Smooth muscle cell (in vitro differentiated cells): ENCODE data around the gene CASP10. TPM values are rescaled to one million over a fixed set of nuclear protein-coding genes. Genes with fewer than 3 reads are reported as not detected.
"Not testable (repeated sequence)": the region's sequence is repeated elsewhere in the genome, so short reads cannot be mapped to it uniquely, and the experiment has no call there.

Experiments used
- DNase-seq: peaks from one replicate; lab custom pipeline; 2025; ENCODE audit not compliant: unreplicated experiment; lab: John Stamatoyannopoulos, UW
- H2AFZ ChIP-seq: fragments of 200-600 bp; sonication (generic); 2 replicates; pipeline ENCODE4 v1.6.0; 2016; ENCODE audit warnings: antibody characterized with exemption, low read depth, mild to moderate bottlenecking
- H3F3A ChIP-seq: fragments of 200-600 bp; sonication (generic); 2 replicates; pipeline ENCODE4 v1.6.0; 2017; ENCODE audit warnings: antibody characterized with exemption, low read depth
- H3K27ac ChIP-seq: fragments of 200-600 bp; sonication (generic); 2 replicates; pipeline ENCODE4 v1.5.1; 2016; ENCODE audit warnings: low read depth, mild to moderate bottlenecking
- H3K27me3 ChIP-seq: fragments of 200-600 bp; sonication (generic); 2 replicates; pipeline ENCODE4 v1.6.1; 2016; ENCODE audit warnings: low read depth, mild to moderate bottlenecking
- H3K36me3 ChIP-seq: fragments of 200-600 bp; sonication (generic); 2 replicates; pipeline ENCODE4 v1.5.1; 2016; ENCODE audit warnings: low read depth
- H3K4me1 ChIP-seq: fragments of 200-600 bp; sonication (generic); 2 replicates; pipeline ENCODE4 v1.5.1; 2016; ENCODE audit warnings: low read depth
- H3K4me2 ChIP-seq: fragments of 200-600 bp; sonication (generic); 2 replicates; pipeline ENCODE4 v1.6.0; 2016; ENCODE audit warnings: mild to moderate bottlenecking
- H3K4me3 ChIP-seq: fragments of 200-600 bp; sonication (generic); 2 replicates; pipeline ENCODE4 v1.5.1; 2016; ENCODE audit warnings: mild to moderate bottlenecking
- H3K79me2 ChIP-seq: fragments of 200-600 bp; sonication (generic); 2 replicates; pipeline ENCODE4 v1.6.0; 2016; ENCODE audit warnings: low read depth, mild to moderate bottlenecking
- H3K9ac ChIP-seq: fragments of 200-600 bp; sonication (generic); 2 replicates; pipeline ENCODE4 v1.6.0; 2016; ENCODE audit warnings: low read depth
- H3K9me3 ChIP-seq: fragments of 200-600 bp; sonication (generic); replicated peaks from 2 replicates; pipeline ENCODE4 v1.5.1; 2016; ENCODE audit warnings: low read depth
- H4K20me1 ChIP-seq: fragments of 200-600 bp; sonication (generic); 2 replicates; pipeline ENCODE4 v1.6.0; 2016; ENCODE audit warnings: low read depth
- WGBS: methylation state at CpG from one replicate; pipeline ENCODE4 v1.1.7; 2016; ENCODE audit warnings: low lambda C conversion rate; 5-methylcytosine and 5-hydroxymethylcytosine counted together
- polyA plus RNA-seq: library from polyadenylated mRNA; unstranded; fragments of >200 nt; fragmentation: Nextera tagmentation; extraction: Ambion mirVana; gene quantifications from 2 replicates; pipeline ENCODE4 v1.2.1, GENCODE V29; 2016
- total RNA-seq: library from RNA; depleted of rRNA; stranded (reverse); fragments of >200 nt; gene quantifications from 2 replicates; pipeline ENCODE4 v1.2.3, GENCODE V29; 2014
- TF ChIP-seq, protein P1 (sequence below): fragments of 200-600 bp; sonication (generic); IDR thresholded peaks from 2 replicates; pipeline ENCODE4 v1.5.1; 2017; ENCODE audit warnings: borderline replicate concordance, mild to moderate bottlenecking, antibody characterized with exemption; ENCODE audit not compliant: insufficient read depth, poor library complexity, severe bottlenecking

Gene CASP10
- total and polyA plus RNA-seq, 2 experiments from 2014 or later, result 0.36 to 1.1 TPM

- Histone ChIP-seq H3K9me3 (no peaks in the 10 kb centered on the region), H3F3A (no peaks in the 10 kb centered on the region), H3K4me1 (no peaks in the 10 kb centered on the region), H3K4me2 (peak overlapping the region; percentile 73), H3K9ac (no peak overlapping the region), H4K20me1 (no peaks in the 10 kb centered on the region), H3K4me3 (peak overlapping the region; percentile 41), H3K79me2 (no peaks in the 10 kb centered on the region), H3K27ac (no peak overlapping the region), H2AFZ (peak overlapping the region; percentile 74), H3K27me3 (no peaks in the 10 kb centered on the region), H3K36me3 (no peaks in the 10 kb centered on the region)
- WGBS, result 71% methylated on average over 4 of the region's 4 CpGs
- TF ChIP-seq, protein P1, sequence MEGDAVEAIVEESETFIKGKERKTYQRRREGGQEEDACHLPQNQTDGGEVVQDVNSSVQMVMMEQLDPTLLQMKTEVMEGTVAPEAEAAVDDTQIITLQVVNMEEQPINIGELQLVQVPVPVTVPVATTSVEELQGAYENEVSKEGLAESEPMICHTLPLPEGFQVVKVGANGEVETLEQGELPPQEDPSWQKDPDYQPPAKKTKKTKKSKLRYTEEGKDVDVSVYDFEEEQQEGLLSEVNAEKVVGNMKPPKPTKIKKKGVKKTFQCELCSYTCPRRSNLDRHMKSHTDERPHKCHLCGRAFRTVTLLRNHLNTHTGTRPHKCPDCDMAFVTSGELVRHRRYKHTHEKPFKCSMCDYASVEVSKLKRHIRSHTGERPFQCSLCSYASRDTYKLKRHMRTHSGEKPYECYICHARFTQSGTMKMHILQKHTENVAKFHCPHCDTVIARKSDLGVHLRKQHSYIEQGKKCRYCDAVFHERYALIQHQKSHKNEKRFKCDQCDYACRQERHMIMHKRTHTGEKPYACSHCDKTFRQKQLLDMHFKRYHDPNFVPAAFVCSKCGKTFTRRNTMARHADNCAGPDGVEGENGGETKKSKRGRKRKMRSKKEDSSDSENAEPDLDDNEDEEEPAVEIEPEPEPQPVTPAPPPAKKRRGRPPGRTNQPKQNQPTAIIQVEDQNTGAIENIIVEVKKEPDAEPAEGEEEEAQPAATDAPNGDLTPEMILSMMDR, result no peak
- DNase-seq, result no peak
These were observed 405 bp downstream of the CASP10 start for GRCh38 chr2:201183365-201183727.

- not testable (repeated sequence) for H3K27me3 ChIP-seq, DNase-seq, H3K9ac ChIP-seq, H3K36me3 ChIP-seq, H3F3A ChIP-seq, H4K20me1 ChIP-seq, H3K79me2 ChIP-seq, H3K9me3 ChIP-seq, H3K27ac ChIP-seq, H3K4me1 ChIP-seq, H2AFZ ChIP-seq
- H3K4me3 ChIP-seq, result peak overlapping the region; percentile 41
- peak overlapping the region; percentile 73 for H3K4me2 ChIP-seq
- 81% methylated on average over 5 of the region's 5 CpGs for WGBS
These were observed 894 bp downstream of the CASP10 start for GRCh38 chr2:201183835-201184234.

- not testable (repeated sequence) for H3K9ac ChIP-seq, H3K27me3 ChIP-seq, H3K36me3 ChIP-seq, H3K79me2 ChIP-seq, H4K20me1 ChIP-seq, H3K4me3 ChIP-seq, DNase-seq, H3K4me1 ChIP-seq, H3K27ac ChIP-seq, H3K4me2 ChIP-seq, H3K9me3 ChIP-seq, H2AFZ ChIP-seq, H3F3A ChIP-seq
- WGBS, result 92% methylated on average over 6 of the region's 6 CpGs
These were observed 1.3 kb downstream of the CASP10 start for GRCh38 chr2:201184248-201184647.

GRCh38 chr2:201185863-201186262 lies 2.9 kb downstream of the CASP10 start:
- TF ChIP-seq, protein P1, result no peak
- H4K20me1 ChIP-seq, result no peaks in the 10 kb centered on the region
- H3K4me1 ChIP-seq, result no peaks in the 10 kb centered on the region
- no peaks in the 10 kb centered on the region for H3K79me2 ChIP-seq
- H3F3A ChIP-seq, result no peaks in the 10 kb centered on the region
- no peaks in the 10 kb centered on the region for H3K9me3 ChIP-seq
- H3K27ac ChIP-seq, result no peak overlapping the region
- no peak overlapping the region for H2AFZ ChIP-seq
- H3K4me2 ChIP-seq, result no peak overlapping the region
- H3K27me3 ChIP-seq, result no peaks in the 10 kb centered on the region
- H3K36me3 ChIP-seq, result no peaks in the 10 kb centered on the region
- H3K4me3 ChIP-seq, result no peak overlapping the region
- 96% methylated on average over 4 of the region's 4 CpGs for WGBS
- no peak for DNase-seq
- H3K9ac ChIP-seq, result no peak overlapping the region

GRCh38 chr2:201186982-201187381 lies 4.0 kb downstream of the CASP10 start:
- H3K9me3 ChIP-seq, result no peaks in the 10 kb centered on the region
- H3K27me3 ChIP-seq, result no peaks in the 10 kb centered on the region
- H3K4me3 ChIP-seq, result no peak overlapping the region
- no peak overlapping the region for H3K27ac ChIP-seq
- no peak for DNase-seq
- no peak overlapping the region for H3K4me2 ChIP-seq
- TF ChIP-seq, protein P1, result no peak
- H3F3A ChIP-seq, result no peaks in the 10 kb centered on the region
- no peaks in the 10 kb centered on the region for H3K36me3 ChIP-seq
- no peaks in the 10 kb centered on the region for H4K20me1 ChIP-seq
- H3K4me1 ChIP-seq, result no peaks in the 10 kb centered on the region
- no peak overlapping the region for H2AFZ ChIP-seq
- 70% methylated on average over 5 of the region's 5 CpGs for WGBS
- no peak overlapping the region for H3K9ac ChIP-seq
- no peaks in the 10 kb centered on the region for H3K79me2 ChIP-seq
